ENCODE data around the gene RRAS.

Gene RRAS

DNA sequence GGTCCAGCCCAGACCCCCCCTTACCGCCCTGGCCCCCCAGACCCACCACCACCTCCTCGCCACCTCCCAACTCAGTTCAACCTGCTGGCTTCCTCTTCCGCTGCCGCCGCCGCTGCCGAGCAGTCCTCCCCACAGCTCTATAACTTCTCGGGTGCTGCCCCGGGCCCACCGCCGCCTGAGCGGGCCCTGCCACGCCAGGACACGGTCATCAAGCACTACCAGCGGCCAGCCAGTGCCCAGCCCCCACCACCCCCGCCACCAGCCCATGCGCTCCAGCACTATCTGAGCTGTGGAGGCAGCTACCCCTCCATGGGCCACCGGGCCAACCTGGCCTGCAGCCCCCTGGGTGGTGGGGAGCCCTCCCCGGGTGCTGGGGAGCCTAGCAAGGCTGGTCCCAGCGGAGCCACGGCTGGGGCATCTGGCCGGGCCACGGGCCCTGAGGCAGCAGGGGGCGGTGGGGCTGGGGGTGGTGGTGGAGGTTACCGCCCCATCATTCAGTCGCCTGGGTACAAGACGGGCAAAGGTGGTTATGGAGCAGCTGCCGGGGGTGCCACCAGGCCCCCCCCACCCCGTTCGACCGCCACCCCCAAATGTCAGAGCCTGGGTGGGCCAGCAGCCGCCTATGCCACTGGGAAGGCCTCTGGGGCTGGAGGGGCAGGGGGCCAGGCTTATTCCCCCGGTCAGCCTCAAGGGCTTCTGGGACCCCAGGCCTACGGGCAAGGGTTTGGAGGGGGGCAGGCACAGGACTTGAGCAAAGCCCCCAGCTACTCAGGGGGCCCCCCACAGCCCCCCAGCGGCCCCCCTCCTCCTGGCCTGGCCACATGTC, 44.7 kb downstream of the RRAS start:
- DNase-seq (ENCODE audit: low spot score): peak; percentile 4

DNA sequence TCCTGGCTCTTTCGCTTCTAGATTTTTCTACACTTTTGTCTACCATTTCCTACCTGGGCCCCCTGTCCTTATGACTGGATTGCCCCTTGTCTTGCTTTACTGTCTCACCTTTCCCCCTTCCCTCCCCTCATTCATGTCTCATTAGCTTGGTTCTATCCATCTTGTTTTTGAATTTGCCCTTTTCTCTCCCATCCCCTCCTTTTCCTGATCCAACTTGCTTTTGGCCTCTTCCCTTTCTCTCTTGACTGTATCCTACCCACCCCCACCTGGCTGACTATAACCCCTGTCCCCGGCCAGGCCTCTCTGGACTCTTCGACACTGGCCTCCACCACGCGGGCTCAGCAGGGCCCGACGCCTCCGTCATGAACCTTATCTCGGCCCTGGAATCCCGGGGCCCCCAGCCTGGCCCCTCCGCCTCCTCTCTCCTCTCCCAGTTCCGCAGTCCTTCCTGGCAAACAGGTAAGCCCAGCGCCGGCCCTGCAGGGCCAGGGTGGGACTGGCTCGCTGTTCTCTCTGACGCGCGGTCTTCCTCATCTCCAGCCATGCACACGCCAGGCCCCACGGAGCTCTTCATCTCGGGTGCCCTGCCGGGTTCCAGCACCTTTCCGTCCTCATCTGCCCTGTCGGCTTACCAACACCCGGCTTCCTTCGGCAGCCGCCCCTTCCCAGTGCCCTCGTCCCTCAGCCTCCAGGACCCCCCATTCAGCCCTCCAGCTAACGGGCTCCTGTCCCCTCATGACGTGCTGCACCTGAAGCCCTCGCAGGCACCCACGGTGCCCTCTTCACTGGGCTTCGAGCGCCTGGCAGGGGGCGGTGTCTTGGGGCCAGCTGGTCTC, 45.6 kb downstream of the RRAS start:
- peak; percentile 5 for DNase-seq (ENCODE audit: low spot score)

GRCh38 chr19:49593233-49594113, 46.5 kb downstream of the RRAS start:
- peak; percentile 82 for DNase-seq (ENCODE audit: low spot score)

GRCh38 chr19:49592486-49593232, 47.3 kb downstream of the RRAS start:
- peak; percentile 20 for DNase-seq (ENCODE audit: low spot score)

DNA sequence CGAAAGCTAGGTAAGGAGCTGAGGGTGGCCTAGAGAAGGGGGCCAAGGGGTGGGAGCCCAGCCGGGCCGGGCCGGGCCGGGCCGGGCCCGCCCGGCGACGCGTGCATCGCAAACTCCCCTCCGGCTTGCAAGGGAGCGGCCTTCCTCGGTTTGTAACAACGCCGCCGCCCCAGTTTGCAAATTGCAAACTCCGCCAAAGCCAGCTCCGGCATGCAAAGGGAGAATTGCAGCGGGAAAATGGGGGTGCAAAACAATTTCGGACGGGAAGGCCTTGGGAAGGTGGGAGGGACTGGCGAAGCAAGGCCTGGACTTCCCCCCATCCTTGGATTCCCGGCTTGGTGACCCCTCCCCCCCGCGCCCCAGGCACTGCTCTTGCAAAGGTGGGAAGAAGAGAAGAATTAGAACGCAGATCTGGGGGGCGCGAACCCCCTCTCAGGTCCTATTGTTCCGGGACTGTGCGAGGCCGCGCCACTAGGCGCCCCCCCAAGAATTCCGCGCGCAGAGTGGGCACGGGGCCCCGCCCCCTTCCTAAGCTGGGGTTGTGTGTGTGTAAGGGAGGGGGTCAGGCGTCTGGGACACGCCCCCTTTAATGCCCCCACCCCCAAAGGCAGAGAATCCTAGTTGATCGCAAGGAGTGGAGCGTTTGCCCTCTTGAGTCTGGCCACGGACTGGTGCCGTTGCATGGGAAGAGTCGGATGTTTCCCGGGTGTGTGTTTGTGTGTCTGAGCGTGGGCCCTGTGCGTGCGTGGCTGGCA, 48.0 kb downstream of the RRAS start:
- DNase-seq (ENCODE audit: low spot score): peak; percentile 54

DNA sequence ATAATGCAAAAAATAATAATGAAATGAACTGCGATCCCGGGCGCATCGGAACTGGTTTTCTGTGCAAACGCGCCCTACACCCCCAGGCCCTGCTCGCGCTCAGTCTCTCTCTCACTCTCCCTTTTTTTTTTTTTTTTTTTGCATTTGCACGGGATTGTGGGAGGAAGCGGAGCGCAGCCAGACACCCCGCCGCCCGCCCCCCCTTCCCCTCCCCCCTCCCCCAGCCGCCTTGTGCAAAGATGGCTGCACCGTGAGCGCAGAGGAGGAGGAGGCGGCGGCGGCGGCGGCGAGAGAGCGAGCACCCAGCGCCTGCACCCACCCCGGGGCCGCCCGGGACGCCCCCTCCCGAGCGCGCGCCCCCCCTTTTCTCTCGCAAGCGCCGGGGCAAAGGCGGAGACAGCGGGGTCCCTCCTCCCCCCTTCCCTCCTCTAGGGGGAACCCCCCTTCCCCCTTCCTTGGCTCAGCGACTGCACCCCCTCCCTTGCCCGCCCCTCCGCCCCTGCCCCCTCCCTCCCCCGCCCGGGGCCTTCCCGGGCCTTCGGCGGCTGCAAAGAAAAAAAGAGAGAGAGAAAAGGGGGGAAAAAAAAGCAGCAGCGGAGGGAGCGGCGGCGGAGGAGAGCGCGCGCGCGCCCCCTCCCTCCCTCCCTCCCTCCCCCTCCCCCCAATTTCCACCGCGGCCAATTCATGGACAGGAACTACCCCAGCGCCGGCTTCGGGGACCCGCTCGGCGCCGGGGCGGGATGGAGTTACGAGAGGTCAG, 48.8 kb downstream of the RRAS start, which contains the start of gene PRR12:
Gene PRR12 (plus strand): TSS at position 212 of the 760 bp plus-strand sequence. CDS start 473 bp downstream, at position 685.
- peak; percentile 86 for DNase-seq (ENCODE audit: low spot score)

- peak; percentile 98 for DNase-seq (ENCODE audit: low spot score)
Observed at GRCh38 chr19:49590071-49590970, 49.6 kb downstream of the RRAS start.

- DNase-seq (ENCODE audit: low spot score): no peak
Observed at GRCh38 chr19:49589502-49589905, 50.4 kb downstream of the RRAS start.

- no peak for DNase-seq (ENCODE audit: low spot score)
Observed at GRCh38 chr19:49588365-49589122, 51.4 kb downstream of the RRAS start.

DNA sequence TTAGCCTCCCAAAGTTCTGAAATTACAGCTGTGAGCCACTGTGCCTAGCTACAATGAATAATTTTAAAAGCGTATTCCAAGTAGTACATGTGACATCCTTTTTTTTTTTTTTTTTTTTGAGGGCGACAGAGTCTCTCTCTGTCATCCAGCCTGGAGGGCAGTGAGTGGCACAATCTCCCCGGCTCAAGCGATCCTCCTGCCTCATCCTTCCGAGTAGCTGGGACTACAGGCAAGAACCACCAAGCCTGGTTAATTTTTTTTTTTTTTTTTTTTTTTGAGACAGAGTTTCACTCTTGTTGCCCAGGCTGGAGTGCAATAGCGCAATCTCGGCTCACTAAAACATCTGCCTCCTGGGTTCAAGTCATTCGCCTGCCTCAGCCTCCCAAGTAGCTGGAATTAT, 52.7 kb downstream of the RRAS start:
- DNase-seq (ENCODE audit: low spot score): no peak

Measured in HuH-7 (cell line).